Right renal pelvis (tissue), 4 donors: ENCODE measurements around the gene C10orf67. TPM values are rescaled to one million over a fixed set of nuclear protein-coding genes. Genes with fewer than 3 reads are reported as not detected.

Source experiments
- DNase-seq, 4 donors: peaks; one replicate each; pipeline ENCODE4 v3.0.0-alpha.2; 2013; ENCODE audit warnings: low read depth in 4 of 4, low spot score in 3 of 4, missing footprints in 1 of 4
- polyA plus RNA-seq, 4 donors: library from polyadenylated mRNA; unstranded; fragments of 120-200 nt; gene quantifications; one replicate each; pipeline ENCODE4 v1.2.1, GENCODE V29; 2013; ENCODE audit not compliant: insufficient read length in 4 of 4

Gene C10orf67
- polyA plus RNA-seq, 4 donors, result 1.4 to 2.4 (median 1.8) TPM

DNA sequence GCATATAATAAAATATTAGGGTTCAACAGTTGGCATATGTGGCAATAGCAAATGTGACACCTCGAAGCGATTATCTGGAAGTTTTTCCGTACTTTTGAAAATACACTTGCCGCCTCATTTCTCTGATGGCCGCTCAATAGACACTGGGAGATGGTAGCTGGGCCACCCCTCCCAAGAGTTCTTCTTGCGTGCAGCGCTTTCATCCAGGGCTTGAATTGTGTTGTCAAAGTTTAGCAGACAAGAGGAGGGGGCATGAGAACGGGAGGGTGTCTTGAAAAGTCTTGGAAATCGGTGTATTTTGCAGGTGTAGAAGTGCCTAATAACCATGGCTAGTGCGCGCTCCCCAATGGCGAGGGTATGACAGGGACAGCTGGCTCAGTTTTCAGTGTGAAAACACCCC lies 144.0 kb downstream of the C10orf67 start:
- DNase-seq, result no peak

GRCh38 chr10:23199768-23200511 lies 144.7 kb downstream of the C10orf67 start:
- DNase-seq, result no peak

DNA sequence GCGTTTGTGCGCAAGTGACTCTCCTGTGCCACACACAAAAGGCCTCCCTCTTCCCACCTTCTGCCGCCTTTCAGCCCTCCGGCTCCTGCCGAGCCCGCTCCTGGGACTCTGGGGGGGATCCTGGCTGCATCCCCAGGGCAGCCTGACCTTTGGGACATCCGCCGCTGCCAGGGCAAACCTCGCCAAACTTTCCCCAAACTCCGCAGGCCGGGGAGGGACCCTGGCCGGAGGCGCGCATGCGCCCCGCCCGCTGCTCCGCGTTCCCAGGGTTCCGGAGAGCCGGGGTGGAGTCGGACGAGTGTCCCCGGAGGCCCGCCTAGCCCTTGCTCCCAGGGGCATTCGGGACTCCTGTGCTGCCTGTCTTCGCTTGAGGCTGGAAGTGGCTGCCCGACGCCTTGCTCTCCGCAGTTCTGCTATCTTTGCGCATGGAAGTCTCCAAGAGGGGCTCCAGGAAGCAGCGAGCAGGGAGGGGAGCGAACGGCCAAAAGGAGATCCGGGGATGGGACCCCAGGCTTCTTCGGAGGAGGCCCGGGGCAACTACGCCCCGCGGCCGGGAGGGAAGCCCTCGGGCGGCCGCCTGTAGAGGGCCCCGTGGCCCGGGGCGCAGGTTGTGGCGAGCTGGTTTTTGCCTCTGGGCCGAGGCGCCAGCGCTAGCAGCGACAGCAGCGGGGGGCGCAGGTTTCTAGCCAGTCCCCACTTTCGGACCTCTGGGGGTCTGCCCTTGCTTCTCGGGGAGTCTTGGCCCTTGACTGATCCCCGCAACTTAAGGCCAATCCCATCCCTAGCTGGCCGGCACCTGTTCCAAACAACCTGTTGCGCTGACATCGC lies 145.4 kb downstream of the C10orf67 start:
- no peak for DNase-seq

- no peak for DNase-seq
These were observed 146.0 kb downstream of the C10orf67 start for GRCh38 chr10:23198610-23198939.

DNA sequence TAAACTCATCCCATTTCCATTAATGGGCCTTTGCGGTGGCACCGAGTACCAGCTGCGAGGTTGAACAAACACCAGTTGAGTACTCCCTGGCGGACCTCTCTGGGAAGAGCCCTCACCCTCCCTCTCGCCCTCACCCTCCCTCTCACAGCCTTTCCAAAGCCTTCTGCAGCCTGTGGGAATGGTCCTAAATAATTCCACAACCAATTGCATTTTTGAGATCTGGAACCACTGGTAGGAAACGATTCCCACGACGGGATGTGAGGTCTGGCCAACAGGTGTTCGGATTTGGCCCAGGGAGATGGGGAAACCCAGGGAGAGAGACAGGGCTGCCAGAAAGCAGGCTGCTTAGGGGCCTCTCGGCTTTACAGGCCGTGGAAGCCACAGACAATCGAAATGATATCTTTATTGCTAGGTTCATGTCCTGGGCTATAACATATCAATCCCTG lies 147.2 kb downstream of the C10orf67 start:
- no peak for DNase-seq

GRCh38 chr10:23196915-23197314 lies 147.7 kb downstream of the C10orf67 start:
- no peak for DNase-seq

- DNase-seq, result no peak
These were observed 148.6 kb downstream of the C10orf67 start for GRCh38 chr10:23195846-23196600.

DNA sequence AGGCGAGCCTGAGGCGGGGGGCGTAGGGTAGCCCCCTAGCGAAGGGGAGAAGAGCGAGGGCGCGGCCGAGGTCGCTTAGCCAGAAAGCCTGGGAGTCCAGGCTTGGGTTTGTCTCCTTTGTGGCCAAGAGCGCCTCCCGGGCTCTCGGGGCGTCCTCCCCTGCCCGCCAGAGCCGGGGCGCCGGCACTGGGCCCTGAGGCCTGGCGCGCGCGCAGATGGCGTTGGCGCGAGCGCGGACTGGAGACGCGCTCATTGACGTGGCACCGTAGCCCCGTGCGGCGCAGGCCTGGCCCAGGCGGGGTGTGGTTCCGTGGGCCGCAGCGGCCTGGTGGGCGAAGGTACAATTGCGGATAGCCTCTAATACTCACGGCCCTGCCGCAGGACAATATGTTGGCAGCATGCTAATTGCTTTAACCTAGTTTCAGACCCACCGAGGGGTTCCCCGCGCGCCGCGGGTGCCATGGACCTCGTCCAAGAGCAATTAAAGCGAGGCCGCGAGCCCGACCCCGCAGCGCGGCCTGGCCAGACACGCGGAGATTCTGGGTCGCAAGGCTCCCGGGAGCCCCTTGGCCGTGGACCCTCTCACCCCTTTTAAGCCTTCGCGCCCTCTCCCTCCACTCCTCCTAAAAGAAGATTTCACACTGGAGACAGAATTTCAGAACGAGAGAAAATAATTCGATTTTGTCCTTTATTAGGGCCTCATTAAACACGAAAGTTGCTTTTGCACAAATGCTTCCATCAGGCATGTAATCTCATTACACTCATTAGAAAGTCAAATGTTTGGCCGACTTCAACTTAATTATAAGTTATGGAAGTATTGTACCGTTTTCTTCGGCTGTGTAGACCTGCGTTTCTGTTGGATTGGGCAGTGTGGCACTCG lies 149.4 kb downstream of the C10orf67 start:
- no peak for DNase-seq

DNA sequence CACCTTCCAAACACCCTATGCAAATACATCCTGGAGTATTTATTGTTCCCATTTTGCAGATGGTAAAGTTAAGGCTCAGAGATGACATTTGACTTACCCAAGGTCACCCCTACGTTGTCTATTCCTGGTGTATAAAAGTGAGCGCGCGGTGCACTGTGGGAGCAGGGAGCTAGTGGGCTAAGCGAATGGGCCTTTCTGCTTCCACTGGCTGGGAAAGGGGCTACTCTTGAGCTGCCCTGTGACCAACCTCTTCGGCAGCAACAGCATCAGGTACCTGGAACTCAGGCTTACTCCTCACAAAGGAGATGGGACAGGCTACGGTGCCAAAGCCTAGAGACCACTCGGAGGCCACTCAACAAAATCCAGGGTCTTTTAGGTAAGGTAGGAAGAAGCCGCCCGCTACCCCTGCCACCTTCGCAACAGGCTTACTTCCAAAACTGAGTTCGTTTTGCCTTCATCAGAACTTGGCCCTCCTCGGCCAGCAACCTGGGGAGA lies 150.1 kb downstream of the C10orf67 start:
- DNase-seq, result no peak

DNA sequence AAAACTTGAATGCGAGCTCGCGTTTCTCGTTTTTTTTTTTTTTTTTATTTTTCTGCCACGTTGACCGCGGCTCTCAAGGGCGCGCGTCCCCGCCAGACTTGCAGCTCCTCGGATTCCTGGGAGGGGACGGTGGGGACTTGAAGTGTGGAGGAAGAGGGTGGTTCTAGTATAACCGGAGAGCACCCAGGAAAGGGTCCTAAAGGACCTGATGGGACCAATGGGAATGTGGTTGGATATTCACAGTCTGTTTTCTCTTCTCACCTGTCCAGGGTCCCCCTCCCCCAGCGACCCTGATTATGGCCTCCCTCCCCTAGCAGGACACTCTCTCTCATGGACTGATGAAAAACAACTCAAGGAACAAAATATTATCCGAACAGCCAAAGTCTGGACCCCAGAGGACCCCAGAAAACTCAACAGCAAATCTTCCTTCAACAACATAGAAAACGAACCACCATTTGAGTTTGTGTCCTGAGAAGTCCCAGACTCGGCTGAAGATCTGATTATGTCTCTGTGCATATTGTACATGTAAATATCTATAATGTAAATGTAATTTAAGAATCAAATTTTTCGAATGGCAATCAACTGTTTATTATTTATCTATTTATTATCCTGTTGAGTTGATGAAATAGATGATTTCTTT lies 151.0 kb downstream of the C10orf67 start:
- DNase-seq, result no peak

DNA sequence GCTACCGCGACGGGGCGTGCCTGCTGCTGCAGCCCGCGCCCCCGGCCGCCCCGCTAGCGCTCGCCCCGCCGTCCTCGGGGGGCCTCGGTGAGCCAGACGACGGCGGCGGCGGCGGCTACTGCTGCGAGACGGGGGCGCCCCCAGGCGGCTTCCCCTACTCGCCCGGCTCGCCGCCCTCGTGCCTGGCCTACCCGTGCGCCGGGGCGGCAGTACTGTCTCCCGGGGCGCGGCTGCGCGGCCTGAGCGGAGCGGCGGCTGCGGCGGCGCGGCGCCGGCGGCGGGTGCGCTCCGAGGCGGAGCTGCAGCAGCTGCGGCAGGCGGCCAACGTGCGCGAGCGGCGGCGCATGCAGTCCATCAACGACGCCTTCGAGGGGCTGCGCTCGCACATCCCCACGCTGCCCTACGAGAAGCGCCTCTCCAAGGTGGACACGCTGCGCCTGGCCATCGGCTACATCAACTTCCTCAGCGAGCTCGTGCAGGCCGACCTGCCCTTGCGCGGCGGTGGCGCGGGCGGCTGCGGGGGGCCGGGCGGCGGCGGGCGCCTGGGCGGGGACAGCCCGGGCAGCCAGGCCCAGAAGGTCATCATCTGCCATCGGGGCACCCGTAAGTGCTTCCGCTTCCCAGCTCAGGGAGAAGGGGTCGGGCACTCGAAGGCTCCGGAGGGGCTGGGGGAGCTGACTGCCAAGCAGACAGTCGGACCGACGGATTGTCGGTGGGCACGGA lies 151.7 kb downstream of the C10orf67 start:
- no peak for DNase-seq

GRCh38 chr10:23191764-23192711 lies 152.6 kb downstream of the C10orf67 start, which contains the start of gene PTF1A:
PTF1A (plus strand) TSS chr10:23192312; CDS start chr10:23192531, 219 bp downstream.
- no peak for DNase-seq

GRCh38 chr10:23190872-23191763 lies 153.5 kb downstream of the C10orf67 start:
- no peak for DNase-seq

- DNase-seq, result no peak
These were observed 155.6 kb downstream of the C10orf67 start for GRCh38 chr10:23189024-23189423.

DNA sequence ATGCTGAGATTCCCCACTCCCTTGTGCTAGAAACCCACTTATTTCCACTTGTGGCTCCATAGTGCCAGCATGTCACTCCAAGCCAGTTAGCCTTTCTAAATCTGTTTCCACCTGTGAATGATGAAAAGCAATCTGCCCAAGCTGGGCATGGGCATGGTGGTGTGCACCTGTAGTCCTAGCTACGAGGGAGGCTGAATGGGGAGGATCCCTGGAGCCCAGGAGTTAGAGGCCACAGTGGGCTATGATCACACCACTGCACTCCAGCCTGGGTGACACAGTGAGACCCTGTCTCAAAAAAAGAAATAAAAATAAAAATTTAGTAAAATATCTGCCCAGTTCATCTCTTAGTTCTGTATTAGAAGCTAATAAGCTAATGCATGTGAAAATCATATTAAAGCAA lies 157.4 kb downstream of the C10orf67 start:
- DNase-seq, result no peak

GRCh38 chr10:23186697-23187096 lies 157.9 kb downstream of the C10orf67 start:
- no peak for DNase-seq

GRCh38 chr10:23186178-23186577 lies 158.4 kb downstream of the C10orf67 start:
- DNase-seq, result no peak
